ENCODE data around the gene GON7. TPM values are rescaled to one million over a fixed set of nuclear protein-coding genes. Genes with fewer than 3 reads are reported as not detected.
"Not testable (repeated sequence)": the region's sequence is repeated elsewhere in the genome, so short reads cannot be mapped to it uniquely, and the experiment has no call there.

GON7 gene, protein sequence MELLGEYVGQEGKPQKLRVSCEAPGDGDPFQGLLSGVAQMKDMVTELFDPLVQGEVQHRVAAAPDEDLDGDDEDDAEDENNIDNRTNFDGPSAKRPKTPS
- total RNA-seq: 10 to 100 TPM in 1 of 2 experiments, 1 to 10 TPM in 1; 9.9 to 12.9 TPM

DNA sequence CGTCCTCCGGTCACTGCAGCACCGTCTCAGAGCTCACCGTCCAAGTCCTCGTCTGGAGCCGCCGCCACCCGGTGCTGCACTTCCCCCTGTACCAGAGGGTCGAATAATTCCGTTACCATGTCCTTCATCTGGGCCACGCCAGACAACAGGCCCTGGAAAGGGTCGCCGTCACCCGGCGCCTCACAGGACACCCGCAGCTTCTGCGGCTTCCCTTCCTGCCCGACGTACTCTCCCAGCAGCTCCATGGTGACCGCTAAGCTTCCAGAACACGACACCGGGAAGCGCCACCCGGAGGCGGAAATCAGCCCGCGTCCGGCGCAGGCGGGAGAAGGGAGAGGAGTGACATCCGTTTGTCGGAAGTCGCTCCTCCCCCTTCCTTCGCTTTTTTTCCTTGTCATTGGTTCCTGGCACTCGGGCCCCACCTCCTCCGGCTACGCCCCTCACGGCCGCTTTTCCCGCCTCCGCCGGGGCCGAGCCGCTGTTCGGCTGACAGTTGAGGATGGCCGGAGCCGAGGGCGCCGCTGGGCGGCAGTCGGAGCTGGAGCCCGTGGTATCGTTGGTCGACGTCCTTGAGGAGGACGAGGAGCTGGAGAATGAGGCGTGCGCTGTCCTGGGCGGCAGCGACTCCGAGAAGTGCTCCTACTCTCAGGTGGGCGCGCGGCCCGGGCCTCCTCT lies at the start of gene GON7, which contains the start of gene UBR7:
TSS of gene GON7 (minus strand) at position 273 of the 675 bp plus-strand sequence. CDS start at position 245, 28 bp downstream.
TSS of gene UBR7 (plus strand) at position 464 of the 675 bp plus-strand sequence. CDS start at position 500, 36 bp downstream.
- H3K9me3 Mint-ChIP-seq (ENCODE audit: low read depth): no peaks in the 10 kb centered on the region
- peak; percentile 94 for ATAC-seq
- intact Hi-C loops (cut with DNase I, micrococcal nuclease): loop anchor here (1.0 to 2.0 kb wide), 5 partner anchors 22 to 413 kb away; partner anchors contain the start of genes ITPK1 (in 2 of the 2), LYSET (in 2 of the 2), BTBD7 (in 1 of the 2) and GOLGA5 (in 1 of the 2)
- H3K36me3 Mint-ChIP-seq (ENCODE audit: low read depth): peaks cover 13% of the 10 kb centered on the region
- peaks cover 35% of the 10 kb centered on the region for H3K4me1 Mint-ChIP-seq
- ChIA-PET POLR2A (interaction anchor here (0.6 to 2.5 kb wide), 3 partner anchors 22 to 92 kb away, joined by 3 to 18 read pairs (median 3); partner anchors contain the start of genes ITPK1, LYSET and MOAP1), CTCF (interaction anchor here (0.8 to 3.4 kb wide), 7 partner anchors 12 to 93 kb away, joined by 3 to 21 read pairs (median 5); partner anchors contain the start of genes LYSET and MOAP1)
- H3K27me3 Mint-ChIP-seq: no peaks in the 10 kb centered on the region
- peak within 1 kb of the TSS; percentile 97 for H3K27ac Mint-ChIP-seq
- peak within 1 kb of the TSS; percentile 96 for H3K4me3 Mint-ChIP-seq
- DNase-seq: peak; percentile 94

DNA sequence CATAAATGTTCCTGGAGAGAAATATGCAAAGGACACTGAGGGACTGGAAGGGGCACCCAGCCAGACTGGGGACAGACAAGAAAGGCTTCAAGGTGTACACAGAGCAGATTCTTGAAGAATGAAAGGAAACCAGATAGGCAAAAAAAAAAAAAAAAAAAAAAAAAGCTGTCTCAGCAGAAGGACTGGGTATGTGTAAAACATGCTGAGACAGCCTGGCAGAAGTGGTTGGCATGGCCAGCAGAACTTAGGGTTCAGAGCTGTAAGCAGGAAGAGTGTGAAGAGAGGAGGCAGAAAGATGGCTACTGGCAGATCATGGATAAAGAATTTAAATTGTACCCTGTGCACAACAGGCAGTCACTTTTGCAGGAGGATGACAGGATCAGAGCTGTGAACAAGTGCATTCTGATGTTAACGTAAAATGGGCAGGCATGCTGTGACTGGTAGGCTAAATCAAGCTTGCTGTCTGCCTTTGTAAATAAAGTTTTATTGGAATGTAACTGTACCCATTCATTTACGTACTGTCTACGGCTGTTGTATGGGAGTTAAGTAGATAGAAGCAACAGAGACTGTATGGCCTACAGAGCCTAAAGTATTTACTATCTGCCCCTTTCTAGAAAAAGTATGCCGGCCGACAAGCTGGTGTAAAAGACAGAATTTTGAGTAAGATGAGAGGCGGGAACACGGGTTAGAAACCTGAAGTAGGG lies 42.4 kb upstream of the GON7 start:
- DNase-seq: no peak
- Mint-ChIP-seq H3K4me1 (no peaks in the 10 kb centered on the region), H3K9me3 (ENCODE audit: low read depth) (no peaks in the 10 kb centered on the region), H3K27me3 (no peaks in the 10 kb centered on the region), H3K27ac (no peak overlapping the region), H3K36me3 (ENCODE audit: low read depth) (peaks cover 22% of the 10 kb centered on the region), H3K4me3 (no peak overlapping the region)
- ChIA-PET POLR2A (no interaction called here), CTCF (interaction anchor here (1.1 to 1.6 kb wide), 3 partner anchors 19 to 205 kb away, joined by 3 read pairs; no protein-coding TSS in a partner anchor)
- ATAC-seq: no peak
- intact Hi-C loops (cut with DNase I, micrococcal nuclease): no loop called here

DNA sequence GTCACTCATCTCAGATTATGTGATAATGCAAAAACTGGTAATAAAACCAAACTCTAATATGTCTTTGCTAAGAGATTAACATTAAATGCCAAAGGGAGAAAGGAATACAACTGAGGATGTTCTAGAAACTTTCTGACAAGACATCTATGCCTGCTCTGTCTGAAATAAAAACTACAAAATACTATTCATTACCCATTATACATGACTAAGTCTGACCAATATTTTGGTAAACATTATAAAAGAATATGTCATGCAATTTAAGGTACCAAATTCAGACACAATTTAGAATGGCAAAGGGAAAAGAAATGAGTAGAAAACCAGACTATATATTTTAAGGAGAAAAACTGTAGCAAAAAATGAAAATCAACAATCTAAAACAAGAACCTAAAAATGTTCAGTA lies 39.7 kb upstream of the GON7 start:
- Mint-ChIP-seq H3K27me3 (no peaks in the 10 kb centered on the region), H3K4me1 (no peaks in the 10 kb centered on the region), H3K36me3 (ENCODE audit: low read depth) (peaks cover 27% of the 10 kb centered on the region), H3K4me3 (no peak overlapping the region), H3K9me3 (ENCODE audit: low read depth) (no peaks in the 10 kb centered on the region), H3K27ac (no peak overlapping the region)
- intact Hi-C loops (cut with DNase I, micrococcal nuclease): no loop called here
- ATAC-seq (no peak), DNase-seq (no peak)
- CTCF ChIA-PET: interaction anchor here (0.7 kb wide), 1 partner anchor 354 kb away, joined by 3 read pairs; no protein-coding TSS in a partner anchor
- POLR2A ChIA-PET: no interaction called here

DNA sequence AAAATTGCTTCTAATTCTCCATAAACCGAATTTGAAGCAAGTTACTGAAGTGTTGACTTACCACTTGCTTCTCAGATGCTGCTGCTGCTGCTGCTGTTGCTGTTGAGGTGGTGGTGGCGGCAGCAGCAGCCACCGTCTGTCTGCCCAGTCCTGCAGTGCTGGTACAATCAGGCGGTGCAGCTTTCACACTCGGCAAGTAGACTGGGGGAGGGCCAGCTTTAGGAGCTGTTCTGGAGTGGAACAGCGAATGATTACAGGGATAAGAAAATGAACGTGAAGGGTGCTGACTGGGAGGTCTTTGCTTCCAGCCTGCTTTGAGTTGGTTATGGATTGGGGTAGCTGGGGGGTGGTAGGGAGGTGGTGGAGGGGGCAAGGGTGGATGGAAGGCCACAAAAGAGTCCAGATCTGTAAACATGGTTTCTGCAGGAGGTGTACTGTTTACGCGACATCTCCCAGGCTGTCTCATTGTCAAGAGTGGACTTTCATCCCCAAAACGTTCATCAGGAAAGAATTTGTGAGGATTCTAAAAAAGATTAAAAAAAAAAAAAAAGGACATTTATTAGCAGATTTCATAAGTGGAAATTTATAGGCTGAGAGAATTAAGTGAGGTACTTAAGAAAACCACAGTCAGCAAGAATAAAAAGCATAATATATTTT lies 39.0 kb upstream of the GON7 start:
- Mint-ChIP-seq H3K36me3 (ENCODE audit: low read depth) (peaks cover 27% of the 10 kb centered on the region), H3K4me1 (no peaks in the 10 kb centered on the region), H3K27me3 (no peaks in the 10 kb centered on the region), H3K27ac (no peak overlapping the region), H3K9me3 (ENCODE audit: low read depth) (no peaks in the 10 kb centered on the region), H3K4me3 (no peak overlapping the region)
- ChIA-PET CTCF (interaction anchor here (0.7 kb wide), 1 partner anchor 354 kb away, joined by 3 read pairs; no protein-coding TSS in a partner anchor), POLR2A (no interaction called here)
- DNase-seq (no peak), ATAC-seq (no peak)
- intact Hi-C loops (cut with DNase I, micrococcal nuclease): no loop called here

DNA sequence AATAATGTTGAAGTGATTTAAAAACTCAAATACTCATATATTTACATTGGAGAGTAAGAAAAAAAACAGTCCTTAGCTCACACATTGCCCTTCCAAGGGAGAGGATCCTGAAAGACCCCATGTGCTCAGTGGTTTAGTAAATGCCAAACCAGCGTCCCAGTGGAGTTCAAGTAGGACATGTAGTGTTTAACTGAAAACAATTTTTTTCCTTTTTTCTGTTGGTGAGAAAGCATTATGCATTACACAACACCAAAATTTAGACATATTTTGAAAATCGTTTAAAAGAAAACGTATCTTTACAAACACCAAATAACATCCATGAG lies 33.8 kb upstream of the GON7 start:
- ChIA-PET CTCF (interaction anchor here (1.2 kb wide), 1 partner anchor 34 kb away, joined by 4 read pairs; the partner anchor contains the start of genes GON7 and UBR7), POLR2A (no interaction called here)
- no peaks in the 10 kb centered on the region for H3K27me3 Mint-ChIP-seq
- H3K4me1 Mint-ChIP-seq: peaks cover 9% of the 10 kb centered on the region
- intact Hi-C loops (cut with DNase I, micrococcal nuclease): no loop called here
- H3K9me3 Mint-ChIP-seq (ENCODE audit: low read depth): no peaks in the 10 kb centered on the region
- no peak overlapping the region for H3K27ac Mint-ChIP-seq
- H3K36me3 Mint-ChIP-seq (ENCODE audit: low read depth): peaks cover 24% of the 10 kb centered on the region
- H3K4me3 Mint-ChIP-seq: no peak overlapping the region
- ATAC-seq: no peak
- DNase-seq: no peak

DNA sequence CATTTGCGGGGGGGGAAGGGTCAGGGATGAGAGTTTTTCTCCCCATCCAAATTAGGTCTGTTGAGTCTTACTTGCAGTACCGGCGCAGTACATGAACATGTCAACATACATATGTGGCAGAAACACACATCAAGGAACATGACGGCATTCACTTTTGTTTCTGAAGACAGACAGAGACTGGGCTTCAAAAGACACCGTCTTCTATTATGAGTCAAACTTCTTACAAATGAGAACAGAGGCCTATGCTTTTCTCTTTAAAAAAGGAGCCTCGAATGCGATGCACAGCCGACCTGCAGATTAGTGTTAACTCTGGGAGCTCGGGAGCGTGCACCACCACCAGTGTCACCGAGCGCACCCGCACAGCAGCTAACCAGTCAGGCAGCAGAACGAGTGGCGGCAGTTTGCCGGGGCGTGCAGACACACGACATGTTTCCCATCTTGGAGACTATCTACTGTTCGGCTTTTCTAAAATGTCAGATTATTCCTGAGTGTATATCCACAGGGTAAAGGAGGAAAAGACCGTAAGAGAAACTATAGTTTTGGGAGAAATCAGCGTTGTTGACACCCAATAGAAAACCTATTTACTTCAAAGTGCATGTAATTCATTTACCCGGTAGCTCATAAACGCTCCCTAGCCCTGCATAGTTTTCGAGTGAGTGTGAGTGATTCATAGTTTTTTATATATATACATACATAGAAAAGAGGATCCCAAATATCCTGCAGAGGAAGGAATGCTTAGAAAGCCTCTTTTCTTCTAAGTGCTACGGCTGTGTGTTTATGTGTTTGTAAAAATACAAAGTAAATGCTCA lies 33.2 kb upstream of the GON7 start:
- POLR2A ChIA-PET: no interaction called here
- peak; percentile 90 for ATAC-seq

DNA sequence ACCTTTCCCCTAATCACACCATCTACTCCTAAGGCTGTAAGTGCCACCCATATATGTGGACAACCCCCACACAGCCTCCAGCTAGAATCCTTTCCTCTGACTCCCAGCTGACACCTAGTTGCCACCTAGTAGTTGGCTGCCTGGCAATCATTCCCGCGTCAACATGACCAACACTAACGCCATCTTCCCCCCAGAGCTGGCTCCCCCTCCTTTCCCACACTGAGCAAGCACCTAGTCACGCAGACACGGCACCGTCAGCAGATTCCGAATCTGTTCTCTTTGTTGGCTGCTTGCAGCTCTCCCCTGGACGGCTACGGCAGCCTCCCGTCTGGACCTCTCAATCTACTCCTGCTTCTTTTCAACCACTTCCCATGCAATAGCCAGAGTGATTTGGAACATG lies 27.9 kb upstream of the GON7 start:
- ATAC-seq (no peak), DNase-seq (no peak)
- peaks cover 13% of the 10 kb centered on the region for H3K4me1 Mint-ChIP-seq
- intact Hi-C loops (cut with DNase I, micrococcal nuclease): loop anchor here (5.0 to 10.0 kb wide), 3 partner anchors 308 to 383 kb away; no protein-coding TSS in a partner anchor
- H3K4me3 Mint-ChIP-seq: no peak overlapping the region
- CTCF ChIA-PET: no interaction called here
- POLR2A ChIA-PET: no interaction called here
- no peaks in the 10 kb centered on the region for H3K27me3 Mint-ChIP-seq
- H3K9me3 Mint-ChIP-seq (ENCODE audit: low read depth): no peaks in the 10 kb centered on the region
- no peak overlapping the region for H3K27ac Mint-ChIP-seq
- H3K36me3 Mint-ChIP-seq (ENCODE audit: low read depth): peaks cover 2% of the 10 kb centered on the region

More for the DNA sequence above, 33.2 kb upstream of the GON7 start:
- H3K4me3 Mint-ChIP-seq: no peak overlapping the region
- peaks cover 19% of the 10 kb centered on the region for H3K36me3 Mint-ChIP-seq (ENCODE audit: low read depth)
- intact Hi-C loops (cut with DNase I, micrococcal nuclease): loop anchor here in 1 of 2 experiments (10.0 kb wide), 1 partner anchor 305 kb away; no protein-coding TSS in a partner anchor
- DNase-seq: peak; percentile 45
- no peaks in the 10 kb centered on the region for H3K27me3 Mint-ChIP-seq
- peaks cover 9% of the 10 kb centered on the region for H3K4me1 Mint-ChIP-seq
- CTCF ChIA-PET: interaction anchor here (0.6 to 1.2 kb wide), 2 partner anchors 33 to 190 kb away, joined by 3 to 4 read pairs; partner anchors contain the start of genes GON7 and UBR7
- H3K9me3 Mint-ChIP-seq (ENCODE audit: low read depth): no peaks in the 10 kb centered on the region
- no peak overlapping the region for H3K27ac Mint-ChIP-seq

DNA sequence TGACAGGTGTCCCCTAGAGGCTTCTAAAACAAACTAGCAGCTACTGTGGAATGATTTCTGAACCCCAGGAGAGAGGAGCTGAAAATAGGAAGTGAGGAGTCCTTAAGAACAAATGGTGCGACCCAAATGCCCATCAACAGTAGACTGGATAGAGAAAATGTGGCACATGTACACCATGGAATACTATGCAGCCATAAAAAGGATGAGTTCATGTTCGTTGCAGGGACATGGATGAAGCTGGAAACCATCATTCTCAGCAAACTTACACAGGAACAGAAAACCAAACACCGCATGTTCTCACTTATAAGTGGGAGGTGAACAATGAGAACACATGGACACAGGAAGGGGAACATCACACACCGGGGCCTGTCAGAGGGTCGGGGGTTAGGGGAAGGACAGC lies 26.2 kb upstream of the GON7 start:
- POLR2A ChIA-PET; H3K9me3 Mint-ChIP-seq (ENCODE audit: low read depth); ATAC-seq; H3K4me3 Mint-ChIP-seq; CTCF ChIA-PET; H3K27ac Mint-ChIP-seq; H3K27me3 Mint-ChIP-seq; DNase-seq: not testable (repeated sequence)
- Mint-ChIP-seq H3K4me1 (peaks cover 11% of the 10 kb centered on the region), H3K36me3 (ENCODE audit: low read depth) (peaks cover 11% of the 10 kb centered on the region)
- intact Hi-C loops (cut with DNase I, micrococcal nuclease): loop anchor here (5.0 to 10.0 kb wide), 3 partner anchors 309 to 384 kb away; no protein-coding TSS in a partner anchor

DNA sequence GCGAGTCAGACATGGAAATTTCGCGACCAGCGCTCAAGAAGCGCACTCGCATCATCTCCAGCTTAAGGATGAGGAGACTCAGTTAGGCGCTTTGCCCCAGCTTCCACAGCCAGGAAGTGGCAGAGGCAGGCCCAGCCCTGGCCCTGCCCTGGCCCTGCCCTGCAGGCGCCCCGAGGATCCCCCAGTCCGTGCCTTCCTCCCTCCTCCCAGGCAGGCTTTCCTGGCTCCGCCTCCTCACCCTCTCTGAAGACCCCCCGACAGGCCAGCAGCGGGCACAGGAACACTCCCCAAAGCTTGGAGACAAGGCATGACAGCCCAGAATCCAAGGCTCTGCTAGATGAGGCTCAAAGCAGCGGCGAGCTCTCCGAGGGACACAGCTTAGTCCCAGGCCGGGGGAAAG lies 25.3 kb upstream of the GON7 start:
- POLR2A ChIA-PET: no interaction called here
- CTCF ChIA-PET: interaction anchor here (0.6 to 2.2 kb wide), 2 partner anchors 24 to 1783 kb away, joined by 3 to 6 read pairs; partner anchors contain the start of genes GON7 and UBR7
- no peaks in the 10 kb centered on the region for H3K27me3 Mint-ChIP-seq
- peaks cover 20% of the 10 kb centered on the region for H3K36me3 Mint-ChIP-seq (ENCODE audit: low read depth)
- no peak overlapping the region for H3K4me3 Mint-ChIP-seq
- H3K27ac Mint-ChIP-seq: no peak overlapping the region
- H3K9me3 Mint-ChIP-seq (ENCODE audit: low read depth): no peaks in the 10 kb centered on the region
- no peak for ATAC-seq
- intact Hi-C loops (cut with DNase I, micrococcal nuclease): loop anchor here (5.0 to 10.0 kb wide), 3 partner anchors 310 to 385 kb away; no protein-coding TSS in a partner anchor
- no peak for DNase-seq
- peaks cover 9% of the 10 kb centered on the region for H3K4me1 Mint-ChIP-seq
